ENCODE results near the gene PAX8.

DNA sequence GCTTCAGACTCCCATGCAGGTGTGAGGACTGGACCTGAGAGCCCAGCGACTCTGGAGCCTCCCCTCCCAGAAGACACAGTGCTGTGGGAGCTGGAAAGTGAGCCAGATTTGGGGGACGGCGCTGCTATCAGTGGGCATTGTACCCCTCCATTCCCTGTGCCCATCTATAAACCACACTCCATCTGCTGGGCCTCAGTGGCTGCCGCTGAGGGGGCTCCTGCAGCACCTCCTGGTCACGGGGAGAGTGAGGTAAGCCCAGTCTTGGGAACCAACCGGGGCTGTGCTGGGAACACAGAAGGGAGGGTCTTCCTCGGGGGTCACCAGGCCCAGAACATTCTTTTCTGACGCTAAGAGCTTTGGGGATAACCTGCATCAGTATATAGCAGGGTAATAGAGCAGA, 95.5 kb downstream of the PAX8 start:
- TF ChIP-seq SMC3 (IDR thresholded peaks at IDR 0.05; ENCODE audit: low read depth, low read length): no peak
- TF ChIP-seq, protein P1, sequence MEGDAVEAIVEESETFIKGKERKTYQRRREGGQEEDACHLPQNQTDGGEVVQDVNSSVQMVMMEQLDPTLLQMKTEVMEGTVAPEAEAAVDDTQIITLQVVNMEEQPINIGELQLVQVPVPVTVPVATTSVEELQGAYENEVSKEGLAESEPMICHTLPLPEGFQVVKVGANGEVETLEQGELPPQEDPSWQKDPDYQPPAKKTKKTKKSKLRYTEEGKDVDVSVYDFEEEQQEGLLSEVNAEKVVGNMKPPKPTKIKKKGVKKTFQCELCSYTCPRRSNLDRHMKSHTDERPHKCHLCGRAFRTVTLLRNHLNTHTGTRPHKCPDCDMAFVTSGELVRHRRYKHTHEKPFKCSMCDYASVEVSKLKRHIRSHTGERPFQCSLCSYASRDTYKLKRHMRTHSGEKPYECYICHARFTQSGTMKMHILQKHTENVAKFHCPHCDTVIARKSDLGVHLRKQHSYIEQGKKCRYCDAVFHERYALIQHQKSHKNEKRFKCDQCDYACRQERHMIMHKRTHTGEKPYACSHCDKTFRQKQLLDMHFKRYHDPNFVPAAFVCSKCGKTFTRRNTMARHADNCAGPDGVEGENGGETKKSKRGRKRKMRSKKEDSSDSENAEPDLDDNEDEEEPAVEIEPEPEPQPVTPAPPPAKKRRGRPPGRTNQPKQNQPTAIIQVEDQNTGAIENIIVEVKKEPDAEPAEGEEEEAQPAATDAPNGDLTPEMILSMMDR (IDR thresholded peaks at IDR 0.05): no peak
- no peak for TF ChIP-seq SIN3A (IDR thresholded peaks at IDR 0.05; ENCODE audit: borderline replicate concordance, low read depth, low read length)
- TF ChIP-seq POLR2AphosphoS5 (IDR thresholded peaks at IDR 0.05; ENCODE audit: low read depth, low read length): no peak
- no peak for TF ChIP-seq EP300 (IDR thresholded peaks at IDR 0.05; ENCODE audit: borderline replicate concordance in 1 of 2, low read depth in 1 of 2, low read length in 1 of 2)
- TF ChIP-seq ELF1 (IDR thresholded peaks at IDR 0.05): no peak
- TF ChIP-seq MXI1 (IDR thresholded peaks at IDR 0.05; ENCODE audit: low read depth, low read length): no peak
- TF ChIP-seq, protein P2, sequence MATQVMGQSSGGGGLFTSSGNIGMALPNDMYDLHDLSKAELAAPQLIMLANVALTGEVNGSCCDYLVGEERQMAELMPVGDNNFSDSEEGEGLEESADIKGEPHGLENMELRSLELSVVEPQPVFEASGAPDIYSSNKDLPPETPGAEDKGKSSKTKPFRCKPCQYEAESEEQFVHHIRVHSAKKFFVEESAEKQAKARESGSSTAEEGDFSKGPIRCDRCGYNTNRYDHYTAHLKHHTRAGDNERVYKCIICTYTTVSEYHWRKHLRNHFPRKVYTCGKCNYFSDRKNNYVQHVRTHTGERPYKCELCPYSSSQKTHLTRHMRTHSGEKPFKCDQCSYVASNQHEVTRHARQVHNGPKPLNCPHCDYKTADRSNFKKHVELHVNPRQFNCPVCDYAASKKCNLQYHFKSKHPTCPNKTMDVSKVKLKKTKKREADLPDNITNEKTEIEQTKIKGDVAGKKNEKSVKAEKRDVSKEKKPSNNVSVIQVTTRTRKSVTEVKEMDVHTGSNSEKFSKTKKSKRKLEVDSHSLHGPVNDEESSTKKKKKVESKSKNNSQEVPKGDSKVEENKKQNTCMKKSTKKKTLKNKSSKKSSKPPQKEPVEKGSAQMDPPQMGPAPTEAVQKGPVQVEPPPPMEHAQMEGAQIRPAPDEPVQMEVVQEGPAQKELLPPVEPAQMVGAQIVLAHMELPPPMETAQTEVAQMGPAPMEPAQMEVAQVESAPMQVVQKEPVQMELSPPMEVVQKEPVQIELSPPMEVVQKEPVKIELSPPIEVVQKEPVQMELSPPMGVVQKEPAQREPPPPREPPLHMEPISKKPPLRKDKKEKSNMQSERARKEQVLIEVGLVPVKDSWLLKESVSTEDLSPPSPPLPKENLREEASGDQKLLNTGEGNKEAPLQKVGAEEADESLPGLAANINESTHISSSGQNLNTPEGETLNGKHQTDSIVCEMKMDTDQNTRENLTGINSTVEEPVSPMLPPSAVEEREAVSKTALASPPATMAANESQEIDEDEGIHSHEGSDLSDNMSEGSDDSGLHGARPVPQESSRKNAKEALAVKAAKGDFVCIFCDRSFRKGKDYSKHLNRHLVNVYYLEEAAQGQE (IDR thresholded peaks at IDR 0.05; ENCODE audit: low read depth, low read length): no peak
- no peak for TF ChIP-seq EZH2phosphoT487 (IDR thresholded peaks at IDR 0.05; ENCODE audit: borderline replicate concordance, low read depth)
- no peak for TF ChIP-seq TEAD4 (IDR thresholded peaks at IDR 0.05; ENCODE audit: borderline replicate concordance, insufficient read depth)
- TF ChIP-seq JUND (IDR thresholded peaks at IDR 0.05): no peak
- no peak for TF ChIP-seq RFX5 (IDR thresholded peaks at IDR 0.05; ENCODE audit: low read length)
- no peak for TF ChIP-seq RXRA (IDR thresholded peaks at IDR 0.05; ENCODE audit: borderline replicate concordance, low read depth)
- TF ChIP-seq MAX (IDR thresholded peaks at IDR 0.05; ENCODE audit: low read depth): no peak
